ENCODE results near the gene RFC4. TPM values are rescaled to one million over a fixed set of nuclear protein-coding genes. Genes with fewer than 3 reads are reported as not detected.
A peak's percentile ranks its signal among the peaks of the same experiment; 100 is the strongest.

The RFC4 gene
- total and polyA plus RNA-seq, 3 donors from 2014 or later = 25.1 to 30.1 (median 26.2) TPM

GRCh38 chr3:186788482-186789370, 17.6 kb downstream of the RFC4 start:
- DNase-seq = no peak
- no peak overlapping the region for H3K4me3 ChIP-seq
- no peaks in the 10 kb centered on the region for H3K9me3 ChIP-seq
- no peaks in the 10 kb centered on the region for H3K27me3 ChIP-seq
- TF ChIP-seq, protein P1, sequence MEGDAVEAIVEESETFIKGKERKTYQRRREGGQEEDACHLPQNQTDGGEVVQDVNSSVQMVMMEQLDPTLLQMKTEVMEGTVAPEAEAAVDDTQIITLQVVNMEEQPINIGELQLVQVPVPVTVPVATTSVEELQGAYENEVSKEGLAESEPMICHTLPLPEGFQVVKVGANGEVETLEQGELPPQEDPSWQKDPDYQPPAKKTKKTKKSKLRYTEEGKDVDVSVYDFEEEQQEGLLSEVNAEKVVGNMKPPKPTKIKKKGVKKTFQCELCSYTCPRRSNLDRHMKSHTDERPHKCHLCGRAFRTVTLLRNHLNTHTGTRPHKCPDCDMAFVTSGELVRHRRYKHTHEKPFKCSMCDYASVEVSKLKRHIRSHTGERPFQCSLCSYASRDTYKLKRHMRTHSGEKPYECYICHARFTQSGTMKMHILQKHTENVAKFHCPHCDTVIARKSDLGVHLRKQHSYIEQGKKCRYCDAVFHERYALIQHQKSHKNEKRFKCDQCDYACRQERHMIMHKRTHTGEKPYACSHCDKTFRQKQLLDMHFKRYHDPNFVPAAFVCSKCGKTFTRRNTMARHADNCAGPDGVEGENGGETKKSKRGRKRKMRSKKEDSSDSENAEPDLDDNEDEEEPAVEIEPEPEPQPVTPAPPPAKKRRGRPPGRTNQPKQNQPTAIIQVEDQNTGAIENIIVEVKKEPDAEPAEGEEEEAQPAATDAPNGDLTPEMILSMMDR (IDR thresholded peaks at IDR 0.05) = no peak
- TF ChIP-seq POLR2A (IDR thresholded peaks at IDR 0.05) = no peak
- H3K4me1 ChIP-seq = peaks cover 23% of the 10 kb centered on the region
- H3K36me3 ChIP-seq (ENCODE audit: low read depth, missing control alignments) = no peaks in the 10 kb centered on the region
- 55 to 56% methylated on average over 13 of the region's 13 CpGs for WGBS, 2 donors
- intact Hi-C loops (cut with DNase I; ENCODE audit: low total_unique reads) = no loop called here
- no peak overlapping the region for H3K27ac ChIP-seq

DNA sequence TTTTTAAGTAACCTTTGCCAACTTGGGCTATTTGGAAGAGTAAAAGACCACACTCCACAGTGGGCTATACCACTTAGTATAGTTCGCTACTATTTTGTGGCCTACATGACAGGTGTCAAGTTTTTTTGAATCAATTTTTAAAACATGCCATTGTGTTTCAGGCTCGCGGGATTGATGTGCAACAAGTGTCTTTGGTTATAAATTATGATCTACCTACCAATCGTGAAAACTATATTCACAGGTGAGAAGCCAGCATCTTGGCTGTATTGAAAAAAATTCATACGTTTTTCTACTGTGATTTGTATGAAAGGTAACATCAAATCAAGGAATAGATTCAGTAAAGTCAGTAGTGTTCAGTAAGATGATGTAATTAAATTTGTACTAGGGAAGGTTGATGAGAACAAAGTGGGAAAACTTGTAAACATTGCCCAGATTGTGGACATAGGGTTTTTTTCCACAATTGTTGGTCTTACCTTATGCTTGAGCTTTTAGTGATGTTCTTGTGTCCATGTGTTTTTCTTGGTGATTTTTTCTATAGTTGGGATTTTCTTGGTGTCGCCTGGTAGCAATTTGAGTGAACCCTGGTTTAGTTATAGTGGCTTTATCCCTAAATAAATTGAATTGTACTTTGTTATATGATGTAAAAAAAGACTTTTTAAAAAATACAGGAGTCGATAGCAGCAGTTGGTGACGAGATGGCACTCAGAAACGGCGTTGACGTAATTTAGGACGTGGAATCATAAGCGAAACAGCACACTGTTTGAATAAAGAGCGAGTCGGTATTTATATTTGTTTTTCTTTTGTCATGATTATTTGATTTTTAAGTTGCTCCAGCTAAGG, 18.4 kb downstream of the RFC4 start:
- H3K27me3 ChIP-seq = no peaks in the 10 kb centered on the region
- no peaks in the 10 kb centered on the region for H3K9me3 ChIP-seq
- H3K36me3 ChIP-seq (ENCODE audit: low read depth, missing control alignments) = no peaks in the 10 kb centered on the region
- TF ChIP-seq POLR2A (IDR thresholded peaks at IDR 0.05) = no peak
- TF ChIP-seq, protein P1 (IDR thresholded peaks at IDR 0.05) = no peak
- DNase-seq = no peak
- peaks cover 23% of the 10 kb centered on the region for H3K4me1 ChIP-seq
- no peak overlapping the region for H3K4me3 ChIP-seq
- H3K27ac ChIP-seq = no peak overlapping the region
- intact Hi-C loops (cut with DNase I; ENCODE audit: low total_unique reads) = no loop called here
- WGBS, 2 donors = 83 to 87% methylated on average over 15 of the region's 15 CpGs

DNA sequence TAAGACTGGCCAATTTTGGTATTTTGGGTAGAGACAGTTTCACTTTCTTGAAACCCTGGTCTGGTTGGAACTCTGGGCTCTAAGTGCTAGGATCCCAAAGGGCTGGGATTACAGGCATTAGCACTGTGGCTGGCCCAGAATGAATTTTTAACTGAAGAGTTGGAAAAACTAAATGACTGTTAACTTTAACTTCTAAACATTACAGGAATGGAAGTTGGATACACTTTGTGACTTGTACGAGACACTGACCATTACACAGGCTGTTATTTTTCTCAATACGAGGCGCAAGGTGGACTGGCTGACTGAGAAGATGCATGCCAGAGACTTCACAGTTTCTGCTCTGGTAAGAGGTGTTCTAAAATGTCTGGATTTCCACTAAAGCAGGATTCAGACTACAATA, 19.4 kb downstream of the RFC4 start:
- H3K9me3 ChIP-seq = no peaks in the 10 kb centered on the region
- intact Hi-C loops (cut with DNase I; ENCODE audit: low total_unique reads) = no loop called here
- WGBS, 2 donors = 71 to 75% methylated on average over 3 of the region's 3 CpGs
- TF ChIP-seq, protein P1 (IDR thresholded peaks at IDR 0.05) = no peak
- TF ChIP-seq POLR2A (IDR thresholded peaks at IDR 0.05) = no peak
- no peak overlapping the region for H3K27ac ChIP-seq
- H3K27me3 ChIP-seq = no peaks in the 10 kb centered on the region
- no peak overlapping the region for H3K4me3 ChIP-seq
- H3K36me3 ChIP-seq (ENCODE audit: low read depth, missing control alignments) = no peaks in the 10 kb centered on the region
- DNase-seq = no peak
- H3K4me1 ChIP-seq = peaks cover 23% of the 10 kb centered on the region

- Histone ChIP-seq H3K27me3 (no peaks in the 10 kb centered on the region), H3K27ac (no peak overlapping the region), H3K4me1 (peaks cover 23% of the 10 kb centered on the region), H3K4me3 (peak overlapping the region in 1 of 2 donors; percentile 99), H3K9me3 (no peaks in the 10 kb centered on the region), H3K36me3 (ENCODE audit: low read depth, missing control alignments) (no peaks in the 10 kb centered on the region)
- 18 to 31% methylated on average over 7 of the region's 7 CpGs for WGBS, 2 donors
- TF ChIP-seq POLR2A (IDR thresholded peaks at IDR 0.05) = no peak
- intact Hi-C loops (cut with DNase I; ENCODE audit: low total_unique reads) = no loop called here
- no peak for DNase-seq
These were observed 20.7 kb downstream of the RFC4 start for GRCh38 chr3:186785495-186786018.
